MCF 10A (cell line): Measurements from ENCODE around the gene RPP14. TPM values are rescaled to one million over a fixed set of nuclear protein-coding genes. Genes with fewer than 3 reads are reported as not detected.

Experiments used
- BruUV-seq: library from RNA; stranded (reverse); fragments of 400-500 nt; replicated peaks from 2 replicates; lab custom pipeline; 2021; lab: Mats Ljungman, UMichigan
- CTCF ChIA-PET: fragments of 300-600 bp; sonication (Branson Sonifier 250); formaldehyde crosslinking; extraction: SDS; loops from one replicate; lab custom pipeline; 2021; ENCODE audit warnings: antibody characterized with exemption, inconsistent platforms; lab: Yijun Ruan, JAX
- POLR2A ChIA-PET: fragments of 300-600, 350-650 bp; sonication (Branson Sonifier 250); formaldehyde crosslinking; extraction: SDS; loops from one replicate; lab custom pipeline; 2020; ENCODE audit warnings: antibody characterized with exemption, inconsistent platforms; lab: Yijun Ruan, JAX
- DNase-seq: peaks from one replicate; pipeline ENCODE4 v3.0.0-alpha.2; 2018; ENCODE audit not compliant: unreplicated experiment
- H3K27ac Mint-ChIP-seq: one replicate; pipeline ENCODE4 v1.8.0; 2022; ENCODE audit warnings: mild to moderate bottlenecking, low read depth, mixed read lengths; ENCODE audit not compliant: unreplicated experiment
- H3K27me3 Mint-ChIP-seq: one replicate; pipeline ENCODE4 v1.8.0; 2022; ENCODE audit warnings: mixed read lengths; ENCODE audit not compliant: insufficient read depth, unreplicated experiment
- H3K36me3 Mint-ChIP-seq: one replicate; pipeline ENCODE4 v1.8.0; 2022; ENCODE audit warnings: mild to moderate bottlenecking, moderate library complexity, mixed read lengths; ENCODE audit not compliant: insufficient read depth, unreplicated experiment
- H3K4me1 Mint-ChIP-seq: one replicate; pipeline ENCODE4 v1.8.0; 2022; ENCODE audit warnings: mixed read lengths; ENCODE audit not compliant: insufficient read depth, unreplicated experiment
- H3K4me3 Mint-ChIP-seq: one replicate; pipeline ENCODE4 v1.8.0; 2022; ENCODE audit warnings: mild to moderate bottlenecking, moderate library complexity, mixed read lengths; ENCODE audit not compliant: unreplicated experiment
- H3K9me3 Mint-ChIP-seq: one replicate; pipeline ENCODE4 v1.8.0; 2022; ENCODE audit warnings: mixed read lengths; ENCODE audit not compliant: unreplicated experiment
- intact Hi-C: fragments of 100-400 bp; cut with micrococcal nuclease; formaldehyde crosslinking; loops from 2 replicates; pipeline ENCODE4 v1.14.1; 2022
- total RNA-seq: library from RNA; stranded (reverse); gene quantifications from 2 replicates; pipeline ENCODE4 v1.2.3, GENCODE V29; 2022
- TF ChIP-seq, protein P1 (sequence below): fragments of 200-600 bp; IDR thresholded peaks from one replicate; pipeline ENCODE4 v1.8.0; 2022; ENCODE audit warnings: antibody characterized with exemption, mild to moderate bottlenecking; ENCODE audit not compliant: unreplicated experiment

RPP14 gene
- total RNA-seq, 1 experiment from 2014 or later, result 20.0 TPM

- H3K27me3 Mint-ChIP-seq, result no peaks in the 10 kb centered on the region
- TF ChIP-seq, protein P1, sequence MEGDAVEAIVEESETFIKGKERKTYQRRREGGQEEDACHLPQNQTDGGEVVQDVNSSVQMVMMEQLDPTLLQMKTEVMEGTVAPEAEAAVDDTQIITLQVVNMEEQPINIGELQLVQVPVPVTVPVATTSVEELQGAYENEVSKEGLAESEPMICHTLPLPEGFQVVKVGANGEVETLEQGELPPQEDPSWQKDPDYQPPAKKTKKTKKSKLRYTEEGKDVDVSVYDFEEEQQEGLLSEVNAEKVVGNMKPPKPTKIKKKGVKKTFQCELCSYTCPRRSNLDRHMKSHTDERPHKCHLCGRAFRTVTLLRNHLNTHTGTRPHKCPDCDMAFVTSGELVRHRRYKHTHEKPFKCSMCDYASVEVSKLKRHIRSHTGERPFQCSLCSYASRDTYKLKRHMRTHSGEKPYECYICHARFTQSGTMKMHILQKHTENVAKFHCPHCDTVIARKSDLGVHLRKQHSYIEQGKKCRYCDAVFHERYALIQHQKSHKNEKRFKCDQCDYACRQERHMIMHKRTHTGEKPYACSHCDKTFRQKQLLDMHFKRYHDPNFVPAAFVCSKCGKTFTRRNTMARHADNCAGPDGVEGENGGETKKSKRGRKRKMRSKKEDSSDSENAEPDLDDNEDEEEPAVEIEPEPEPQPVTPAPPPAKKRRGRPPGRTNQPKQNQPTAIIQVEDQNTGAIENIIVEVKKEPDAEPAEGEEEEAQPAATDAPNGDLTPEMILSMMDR, result no peak
- H3K9me3 Mint-ChIP-seq, result no peaks in the 10 kb centered on the region
- ChIA-PET POLR2A (interaction anchor here (0.6 kb wide), 1 partner anchor 40 kb away, joined by 3 read pairs; no protein-coding TSS in a partner anchor), CTCF (interaction anchor here (0.6 to 1.6 kb wide), 4 partner anchors 9 to 221 kb away, joined by 3 to 5 read pairs (median 4); no protein-coding TSS in a partner anchor)
- no peak overlapping the region for H3K27ac Mint-ChIP-seq
- intact Hi-C loops, result no loop called here
- H3K4me3 Mint-ChIP-seq, result no peak overlapping the region
- H3K4me1 Mint-ChIP-seq, result peaks cover 8% of the 10 kb centered on the region
- no peak for DNase-seq
- H3K36me3 Mint-ChIP-seq, result peaks cover 46% of the 10 kb centered on the region
- BruUV-seq, result no TSS peak
Measured at GRCh38 chr3:58340594-58341244, 34.7 kb downstream of the RPP14 start.

DNA sequence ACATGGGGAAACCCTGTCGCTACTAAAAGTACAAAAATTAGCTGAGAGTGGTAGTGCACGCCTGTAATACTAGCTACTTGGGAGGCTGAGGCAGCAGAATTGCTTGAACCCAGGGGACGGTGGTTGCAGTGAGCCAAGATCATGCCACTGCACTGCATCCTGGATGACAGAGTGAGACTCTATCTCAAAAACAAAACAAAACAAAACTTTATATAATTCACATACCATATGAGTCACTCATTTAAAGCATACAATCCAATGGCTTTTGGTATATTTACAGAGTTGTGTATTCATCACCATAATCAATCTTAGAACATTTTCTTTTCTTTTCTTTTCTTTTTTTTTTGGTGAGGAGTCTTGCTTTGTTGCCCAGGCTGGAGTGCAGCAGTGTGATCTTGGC lies 35.3 kb downstream of the RPP14 start:
- DNase-seq, result no peak
- Mint-ChIP-seq H3K4me3 (no peak overlapping the region), H3K36me3 (peaks cover 41% of the 10 kb centered on the region), H3K9me3 (no peaks in the 10 kb centered on the region), H3K27me3 (no peaks in the 10 kb centered on the region), H3K27ac (no peak overlapping the region), H3K4me1 (peaks cover 3% of the 10 kb centered on the region)
- CTCF ChIA-PET, result interaction anchor here (0.7 to 1.2 kb wide), 3 partner anchors 12 to 222 kb away, joined by 3 read pairs; no protein-coding TSS in a partner anchor
- TF ChIP-seq, protein P1, result no peak
- intact Hi-C loops, result no loop called here
- POLR2A ChIA-PET, result interaction anchor here (0.7 kb wide), 1 partner anchor 894 kb away, joined by 3 read pairs; no protein-coding TSS in a partner anchor
- BruUV-seq, result no TSS peak

- Mint-ChIP-seq H3K36me3 (peaks cover 47% of the 10 kb centered on the region), H3K9me3 (no peaks in the 10 kb centered on the region), H3K4me3 (no peak overlapping the region), H3K27ac (no peak overlapping the region), H3K27me3 (no peaks in the 10 kb centered on the region), H3K4me1 (no peaks in the 10 kb centered on the region)
- ChIA-PET CTCF (interaction anchor here (0.6 kb wide), 1 partner anchor 44 kb away, joined by 3 read pairs; no protein-coding TSS in a partner anchor), POLR2A (no interaction called here)
- intact Hi-C loops, result no loop called here
- TF ChIP-seq, protein P1, result no peak
- BruUV-seq, result no TSS peak
- DNase-seq, result no peak
Measured at GRCh38 chr3:58342676-58343075, 36.6 kb downstream of the RPP14 start.

DNA sequence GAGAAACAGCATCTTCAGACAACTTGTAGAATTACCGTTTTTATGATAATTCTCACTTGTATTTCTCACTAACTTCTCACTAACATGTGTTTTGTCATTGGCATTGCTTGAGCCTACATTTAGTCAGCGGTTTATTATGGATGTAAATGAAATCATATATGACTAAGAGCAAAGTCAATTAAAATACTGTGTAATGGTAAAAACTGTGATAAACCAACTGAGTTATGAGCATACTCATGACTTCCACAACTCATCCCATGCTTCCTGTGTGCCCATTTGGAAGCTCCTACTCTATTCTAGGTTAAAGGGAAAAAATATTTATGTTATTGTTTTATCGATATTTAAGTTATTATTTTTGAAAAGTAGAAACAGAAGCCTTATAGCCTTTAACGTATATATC lies 39.4 kb downstream of the RPP14 start:
- no TSS peak for BruUV-seq
- no peak overlapping the region for H3K27ac Mint-ChIP-seq
- intact Hi-C loops, result no loop called here
- ChIA-PET POLR2A (interaction anchor here (0.6 to 1.5 kb wide), 2 partner anchors 9 to 11 kb away, joined by 3 to 5 read pairs; no protein-coding TSS in a partner anchor), CTCF (no interaction called here)
- H3K27me3 Mint-ChIP-seq, result no peaks in the 10 kb centered on the region
- H3K4me3 Mint-ChIP-seq, result no peak overlapping the region
- DNase-seq, result no peak
- H3K4me1 Mint-ChIP-seq, result no peaks in the 10 kb centered on the region
- H3K9me3 Mint-ChIP-seq, result no peaks in the 10 kb centered on the region
- TF ChIP-seq, protein P1, result no peak
- peaks cover 32% of the 10 kb centered on the region for H3K36me3 Mint-ChIP-seq
